22Rv1 (cell line): Measurements from ENCODE around the gene SLX4IP.

Experiments used
- CTCF ChIP-seq: fragments of 450-650 bp; IDR thresholded peaks from 2 replicates; pipeline ENCODE4 v1.5.1; 2017; ENCODE audit warnings: mild to moderate bottlenecking
- ZFX ChIP-seq: fragments of 450-650 bp; IDR thresholded peaks from 2 replicates; pipeline ENCODE4 v1.6.1; 2017; ENCODE audit warnings: antibody characterized with exemption, borderline replicate concordance

- TF ChIP-seq CTCF, result no peak
- no peak for TF ChIP-seq ZFX
Observed at GRCh38 chr20:10522328-10522727, 87.2 kb downstream of the SLX4IP start.
